Esophagus (tissue), 2 donors: Measurements from ENCODE around the gene SURF2. TPM values are rescaled to one million over a fixed set of nuclear protein-coding genes. Genes with fewer than 3 reads are reported as not detected.
"Not testable (repeated sequence)": the region's sequence is repeated elsewhere in the genome, so short reads cannot be mapped to it uniquely, and the experiment has no call there.

Experiments
- H3K27ac ChIP-seq, 2 donors: one replicate each; pipeline ENCODE4 v1.5.1; 2013; ENCODE audit warnings: low read depth in 2 of 2, mild to moderate bottlenecking in 2 of 2, inconsistent platforms in 1 of 2, low read length in 1 of 2, moderate library complexity in 1 of 2
- H3K27me3 ChIP-seq, 2 donors: one replicate each; pipeline ENCODE4 v1.6.1; 2013; ENCODE audit warnings: low read length in 2 of 2, control low read depth in 1 of 2, mild to moderate bottlenecking in 1 of 2; ENCODE audit not compliant: insufficient read depth in 2 of 2, control insufficient read depth in 1 of 2
- H3K36me3 ChIP-seq, 2 donors: one replicate each; pipeline ENCODE4 v1.6.1; 2013; ENCODE audit warnings: low read length in 1 of 2; ENCODE audit not compliant: control insufficient read depth in 2 of 2, insufficient read depth in 2 of 2
- H3K4me1 ChIP-seq, 2 donors: one replicate each; pipeline ENCODE4 v1.6.1; 2013; ENCODE audit warnings: low read length in 1 of 2; ENCODE audit not compliant: control insufficient read depth in 2 of 2, insufficient read depth in 2 of 2
- H3K4me3 ChIP-seq, 2 donors: one replicate each; pipeline ENCODE4 v1.5.1; 2013; ENCODE audit warnings: low read length in 2 of 2, mild to moderate bottlenecking in 2 of 2, low read depth in 1 of 2, moderate library complexity in 1 of 2
- H3K9me3 ChIP-seq, 2 donors: one replicate each; pipeline ENCODE4 v1.6.1; 2013; ENCODE audit warnings: mild to moderate bottlenecking in 2 of 2, low read depth in 1 of 2, low read length in 1 of 2, moderate library complexity in 1 of 2; ENCODE audit not compliant: control insufficient read depth in 2 of 2, insufficient read depth in 1 of 2
- WGBS, 2 donors: extraction: QIAGEN DNeasy Blood & Tissue Kit; methylation state at CpG; one replicate each; pipeline ENCODE4 v1.1.7; 2013; 5-methylcytosine and 5-hydroxymethylcytosine counted together
- polyA plus RNA-seq, 2 donors: library from polyadenylated mRNA; stranded (reverse); fragments of 200-250 nt; gene quantifications; one replicate each; pipeline ENCODE4 v1.2.3, GENCODE V29; 2013
- donor health status: healthy with polysubstance abuse.
- donor health status: Bipolar disorder and iron deficiency.

The SURF2 gene
- polyA plus RNA-seq, 2 donors = 32.9 to 36.4 TPM

DNA sequence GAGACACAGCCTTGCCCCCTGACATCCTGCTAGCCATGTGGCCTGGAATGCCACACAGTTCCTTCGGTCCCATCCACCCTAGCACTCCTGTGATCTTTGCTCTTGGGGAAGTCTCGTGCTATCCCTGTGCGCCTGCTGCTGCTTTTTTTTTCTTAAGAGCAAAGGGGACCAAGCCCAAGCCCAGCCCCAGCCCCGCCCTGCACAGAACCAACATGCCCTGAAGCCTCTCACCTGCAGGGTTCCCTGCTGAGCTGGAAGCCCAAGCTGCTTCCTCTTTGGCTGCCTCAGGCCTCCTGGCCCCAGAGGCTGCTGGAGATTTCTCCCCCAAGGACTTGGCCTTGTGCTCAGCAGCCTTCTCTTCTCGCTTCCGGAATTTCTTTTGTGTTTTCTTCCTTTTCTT lies 22.2 kb upstream of the SURF2 start:
- H3K27me3 ChIP-seq = no peaks in the 10 kb centered on the region
- H3K9me3 ChIP-seq = no peaks in the 10 kb centered on the region
- peaks cover 3 to 11% of the 10 kb centered on the region in 2 donors for H3K4me1 ChIP-seq
- no peak overlapping the region for H3K4me3 ChIP-seq
- WGBS, 2 donors = 63 to 70% methylated on average over 6 of the region's 6 CpGs
- H3K27ac ChIP-seq = no peak overlapping the region
- peaks cover 26 to 32% of the 10 kb centered on the region in 2 donors for H3K36me3 ChIP-seq

DNA sequence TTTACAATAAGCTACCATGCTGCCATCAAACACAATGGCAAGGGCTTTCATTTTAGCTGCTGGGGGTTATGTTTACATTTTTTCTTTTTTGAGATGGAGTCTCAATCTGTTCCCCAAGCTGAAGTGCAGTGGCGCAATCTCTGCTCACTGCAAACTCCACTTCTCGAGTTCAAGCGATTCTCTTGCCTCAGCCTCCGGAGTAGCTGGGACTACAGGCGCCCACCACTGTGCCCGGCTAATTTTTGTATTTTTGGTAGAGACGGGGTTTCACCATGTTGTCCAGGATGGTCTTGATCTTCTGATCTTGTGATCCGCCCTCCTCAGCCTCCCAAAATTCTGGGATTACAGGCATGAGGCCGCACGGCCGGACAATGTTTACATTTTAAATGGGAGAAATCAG lies 21.5 kb upstream of the SURF2 start:
- H3K27me3 ChIP-seq, H3K27ac ChIP-seq, H3K9me3 ChIP-seq: not testable (repeated sequence)
- H3K4me3 ChIP-seq = peak overlapping the region in 1 of 2 donors; percentile 84
- peaks cover 3 to 11% of the 10 kb centered on the region in 2 donors for H3K4me1 ChIP-seq
- WGBS, 2 donors = 72 to 74% methylated on average over 11 of the region's 11 CpGs
- peaks cover 26 to 32% of the 10 kb centered on the region in 2 donors for H3K36me3 ChIP-seq

DNA sequence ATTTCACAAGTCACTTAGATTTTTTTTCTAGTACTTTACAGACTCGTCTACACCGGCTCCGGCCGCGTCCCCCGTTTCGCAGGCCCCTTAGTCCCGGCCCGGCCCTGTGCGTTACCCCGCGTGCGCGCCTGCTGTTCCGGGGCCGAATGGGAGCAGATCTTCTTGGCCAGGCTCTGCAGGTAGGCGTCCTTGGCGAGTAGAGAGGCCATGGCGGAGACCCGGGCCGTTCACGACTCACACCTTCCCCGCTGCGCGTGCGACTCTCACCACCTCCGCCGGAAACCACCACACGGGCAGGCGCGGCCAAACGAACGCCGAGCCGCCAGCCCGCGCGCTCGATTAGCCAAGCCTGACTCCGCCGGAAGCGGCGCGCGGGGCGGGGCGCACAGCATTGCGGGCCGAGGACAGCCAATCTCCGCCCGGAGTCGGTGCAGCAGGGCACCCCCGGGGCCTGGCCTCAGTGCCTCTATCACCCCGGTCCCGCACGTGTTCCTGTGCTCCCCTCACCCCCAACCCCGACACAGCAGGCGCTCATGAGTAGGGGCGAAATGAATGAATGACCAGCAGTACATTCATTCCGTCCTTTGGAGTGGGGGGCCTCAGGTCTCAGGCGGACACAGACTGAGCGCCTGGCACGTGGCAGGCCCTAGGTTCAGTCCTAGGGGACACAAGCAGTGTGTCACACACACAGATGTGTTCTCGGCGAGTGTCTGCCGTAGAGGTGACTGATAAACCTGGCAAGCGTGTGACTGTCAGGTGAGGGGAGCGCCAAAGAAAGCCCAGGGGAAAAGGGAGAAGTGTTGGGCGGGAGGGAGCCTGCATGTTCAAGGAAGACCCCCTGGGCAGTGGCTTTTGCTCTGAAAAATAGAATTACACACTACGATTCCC lies 20.2 kb upstream of the SURF2 start, which contains the start of gene SURF6:
Gene SURF6, minus strand, starts transcription at position 265 of the 888 bp plus-strand sequence. Its CDS starts 56 bp downstream, at position 209.
- H3K4me1 ChIP-seq = peaks cover 3 to 11% of the 10 kb centered on the region in 2 donors
- no peaks in the 10 kb centered on the region for H3K27me3 ChIP-seq
- H3K4me3 ChIP-seq = peak within 1 kb of the TSS; percentile 84
- peak within 1 kb of the TSS; percentile 64 to 87 for H3K27ac ChIP-seq
- WGBS, 2 donors = 5% methylated on average over 64 to 70 of the region's 70 CpGs
- H3K36me3 ChIP-seq = peaks cover 30 to 42% of the 10 kb centered on the region in 2 donors
- no peaks in the 10 kb centered on the region for H3K9me3 ChIP-seq

DNA sequence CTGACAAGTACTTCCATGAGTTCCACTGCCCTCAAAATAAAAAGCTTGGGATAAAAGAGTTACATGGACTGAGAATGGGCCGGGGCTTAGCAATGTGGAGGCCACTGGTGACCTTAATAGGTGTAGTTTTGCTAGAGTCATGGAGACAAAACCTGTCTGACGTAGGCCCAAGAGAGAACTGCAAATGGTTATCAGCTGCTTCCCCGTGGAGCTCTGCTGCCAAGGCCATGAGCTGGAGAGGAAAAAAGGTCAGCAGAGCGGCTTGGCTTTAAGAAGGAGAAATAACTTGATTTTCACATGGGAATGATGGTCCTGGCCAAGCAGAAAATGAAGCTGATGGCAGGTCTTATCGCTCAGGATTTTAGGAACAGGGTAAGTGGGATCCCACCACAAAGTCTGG lies 16.7 kb upstream of the SURF2 start:
- Histone ChIP-seq H3K27ac (no peak overlapping the region), H3K27me3 (no peaks in the 10 kb centered on the region), H3K36me3 (peaks cover 9 to 46% of the 10 kb centered on the region in 2 donors), H3K4me3 (no peak overlapping the region), H3K4me1 (peaks cover 0 to 4% of the 10 kb centered on the region in 2 donors), H3K9me3 (no peaks in the 10 kb centered on the region)
- 76 to 86% methylated on average over 5 of the region's 5 CpGs for WGBS, 2 donors

DNA sequence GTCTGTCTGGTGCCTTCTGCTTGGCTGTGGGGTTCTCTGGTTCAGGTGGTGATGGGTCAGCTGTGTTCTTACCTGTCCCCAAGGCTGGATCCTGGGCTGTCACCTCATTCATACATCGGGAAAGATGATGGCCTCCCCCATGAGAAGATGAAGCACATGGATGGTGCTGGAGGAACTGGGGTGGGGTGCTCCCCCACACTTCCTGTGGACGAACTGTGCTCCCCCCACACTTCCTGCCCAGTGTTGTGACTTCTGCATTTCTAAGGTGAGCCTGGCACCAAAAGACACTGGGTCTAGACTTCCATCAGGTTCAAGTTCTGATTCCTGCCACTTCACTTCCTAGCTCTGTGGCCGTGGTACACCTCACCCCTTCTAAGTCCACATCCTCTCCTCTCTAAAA lies 16.1 kb upstream of the SURF2 start:
- peak overlapping the region in 1 of 2 donors; percentile 1 for H3K27ac ChIP-seq
- no peaks in the 10 kb centered on the region for H3K27me3 ChIP-seq
- H3K4me1 ChIP-seq = peaks cover 0 to 5% of the 10 kb centered on the region in 2 donors
- H3K4me3 ChIP-seq = no peak overlapping the region
- no peaks in the 10 kb centered on the region for H3K9me3 ChIP-seq
- peaks cover 14 to 52% of the 10 kb centered on the region in 2 donors for H3K36me3 ChIP-seq
- WGBS, 2 donors = 72 to 79% methylated on average over 3 of the region's 3 CpGs

DNA sequence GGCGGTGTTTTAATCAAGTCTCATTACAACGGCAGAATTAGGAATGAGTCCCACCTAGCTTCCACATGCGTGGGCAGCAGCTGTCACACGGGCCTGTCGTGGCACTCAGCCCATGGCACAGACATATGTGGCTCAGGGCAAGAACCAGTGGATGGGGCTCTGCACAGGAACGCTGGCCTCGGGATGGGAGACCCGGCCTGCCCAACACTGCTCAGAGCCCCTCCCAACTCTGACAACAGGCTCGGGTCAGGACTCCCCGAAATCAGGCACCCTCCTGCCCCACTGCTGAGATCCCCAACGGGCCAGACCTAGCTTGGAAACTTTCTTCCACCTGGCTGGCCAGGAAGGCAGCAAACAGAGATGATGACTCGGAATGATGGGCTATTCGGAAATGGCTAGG lies 15.4 kb upstream of the SURF2 start:
- Histone ChIP-seq H3K9me3 (no peaks in the 10 kb centered on the region), H3K36me3 (peaks cover 14 to 58% of the 10 kb centered on the region in 2 donors), H3K4me3 (no peak overlapping the region), H3K27ac (no peak overlapping the region), H3K27me3 (no peaks in the 10 kb centered on the region), H3K4me1 (peaks cover 0 to 7% of the 10 kb centered on the region in 2 donors)
- whole genome bisulfite sequencing, 2 donors = 83 to 86% methylated on average over 13 of the region's 13 CpGs

DNA sequence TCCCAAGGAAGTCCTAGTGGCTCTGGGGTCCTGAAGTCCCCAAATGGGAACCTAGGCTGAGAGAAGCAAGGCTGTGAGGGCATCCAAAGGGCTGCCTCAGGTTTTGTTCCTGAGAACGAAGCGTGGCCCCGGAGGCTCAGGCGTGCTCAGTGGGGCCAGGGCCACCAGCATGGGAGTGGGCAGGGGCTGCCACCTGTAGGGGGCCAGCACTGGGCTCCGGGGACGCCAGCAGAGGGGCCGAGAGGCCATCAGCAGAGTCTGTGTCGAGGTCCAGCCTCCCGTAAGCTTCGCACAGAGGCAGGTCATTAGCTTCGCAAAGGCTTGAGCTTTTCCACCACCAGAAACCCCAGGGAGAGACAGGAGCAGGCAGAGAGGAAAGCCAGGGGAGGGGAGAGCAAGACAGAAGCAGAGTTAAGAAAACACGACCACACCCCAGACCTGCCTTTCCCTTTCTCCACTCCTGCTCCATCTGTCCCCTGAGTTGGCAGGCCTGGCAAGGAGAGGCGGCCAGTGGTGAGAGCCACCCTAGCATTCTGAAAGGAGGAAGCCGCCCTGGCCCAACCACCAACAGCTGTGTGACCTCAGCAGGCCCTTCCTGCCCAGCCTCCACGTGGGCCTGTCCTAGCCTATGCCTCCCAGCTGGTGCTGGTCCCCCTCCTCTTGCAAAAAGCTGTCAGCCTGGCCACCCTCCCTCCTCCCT lies 14.8 kb upstream of the SURF2 start:
- H3K27me3 ChIP-seq = no peaks in the 10 kb centered on the region
- H3K4me3 ChIP-seq = no peak overlapping the region
- H3K4me1 ChIP-seq = peaks cover 0 to 7% of the 10 kb centered on the region in 2 donors
- no peak overlapping the region for H3K27ac ChIP-seq
- H3K9me3 ChIP-seq = no peaks in the 10 kb centered on the region
- H3K36me3 ChIP-seq = peaks cover 14 to 60% of the 10 kb centered on the region in 2 donors
- whole genome bisulfite sequencing, 2 donors = 84% methylated on average over 15 of the region's 15 CpGs

DNA sequence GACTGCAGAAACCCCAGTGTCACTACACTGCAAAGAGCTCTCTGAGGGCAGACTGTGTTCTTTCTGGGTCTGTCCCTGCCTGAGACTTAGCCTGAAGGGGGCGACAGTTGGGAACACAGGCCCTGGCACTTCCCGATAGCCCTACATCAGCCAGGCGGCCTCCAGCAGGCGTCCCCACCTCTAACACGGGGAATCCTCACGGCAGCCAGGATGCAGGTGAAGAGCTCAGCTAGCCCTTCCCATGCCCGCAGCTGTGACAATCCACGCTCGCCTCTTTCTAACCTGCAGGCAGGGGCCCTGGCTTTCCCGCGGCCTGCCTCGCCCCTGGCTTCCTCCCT lies 14.3 kb upstream of the SURF2 start:
- Histone ChIP-seq H3K27ac (no peak overlapping the region), H3K36me3 (peaks cover 14 to 60% of the 10 kb centered on the region in 2 donors), H3K9me3 (no peaks in the 10 kb centered on the region), H3K27me3 (no peaks in the 10 kb centered on the region), H3K4me3 (no peak overlapping the region), H3K4me1 (peaks cover 0 to 11% of the 10 kb centered on the region in 2 donors)
- 76 to 79% methylated on average over 12 of the region's 12 CpGs for whole genome bisulfite sequencing, 2 donors

DNA sequence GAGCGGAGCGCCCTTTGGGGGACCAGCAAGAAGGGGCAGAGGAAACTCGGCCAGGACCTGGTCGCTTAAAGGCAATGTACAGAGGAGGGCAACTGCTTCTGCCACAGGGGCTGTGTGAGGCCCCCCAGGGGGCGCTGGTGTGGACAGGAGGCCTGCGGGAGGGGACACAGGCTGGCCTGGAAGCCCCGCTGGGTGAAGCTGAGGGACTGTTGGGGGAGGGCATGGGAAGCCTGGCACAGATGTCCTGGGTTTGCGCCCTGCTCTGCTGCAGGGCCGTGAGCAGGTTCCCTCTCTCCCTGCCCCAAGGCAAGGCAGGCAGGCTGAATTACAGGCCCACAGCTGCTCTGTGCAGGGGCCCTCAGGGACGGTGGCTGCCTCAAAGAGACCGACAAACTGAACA lies 13.8 kb upstream of the SURF2 start:
- 68 to 82% methylated on average over 11 of the region's 11 CpGs for WGBS, 2 donors
- no peak overlapping the region for H3K4me3 ChIP-seq
- peaks cover 14 to 60% of the 10 kb centered on the region in 2 donors for H3K36me3 ChIP-seq
- H3K27ac ChIP-seq = no peak overlapping the region
- H3K4me1 ChIP-seq = peaks cover 0 to 12% of the 10 kb centered on the region in 2 donors
- H3K9me3 ChIP-seq = no peaks in the 10 kb centered on the region
- no peaks in the 10 kb centered on the region for H3K27me3 ChIP-seq
